HG03097 (cell line): ENCODE data around the gene TNNC1.

Experiments used
- ATAC-seq: cut with Tn5 transposase; IDR thresholded peaks from one replicate; pipeline ENCODE4 v1.9.1; 2021; ENCODE audit not compliant: unreplicated experiment, low FRiP score

Gene TNNC1

DNA sequence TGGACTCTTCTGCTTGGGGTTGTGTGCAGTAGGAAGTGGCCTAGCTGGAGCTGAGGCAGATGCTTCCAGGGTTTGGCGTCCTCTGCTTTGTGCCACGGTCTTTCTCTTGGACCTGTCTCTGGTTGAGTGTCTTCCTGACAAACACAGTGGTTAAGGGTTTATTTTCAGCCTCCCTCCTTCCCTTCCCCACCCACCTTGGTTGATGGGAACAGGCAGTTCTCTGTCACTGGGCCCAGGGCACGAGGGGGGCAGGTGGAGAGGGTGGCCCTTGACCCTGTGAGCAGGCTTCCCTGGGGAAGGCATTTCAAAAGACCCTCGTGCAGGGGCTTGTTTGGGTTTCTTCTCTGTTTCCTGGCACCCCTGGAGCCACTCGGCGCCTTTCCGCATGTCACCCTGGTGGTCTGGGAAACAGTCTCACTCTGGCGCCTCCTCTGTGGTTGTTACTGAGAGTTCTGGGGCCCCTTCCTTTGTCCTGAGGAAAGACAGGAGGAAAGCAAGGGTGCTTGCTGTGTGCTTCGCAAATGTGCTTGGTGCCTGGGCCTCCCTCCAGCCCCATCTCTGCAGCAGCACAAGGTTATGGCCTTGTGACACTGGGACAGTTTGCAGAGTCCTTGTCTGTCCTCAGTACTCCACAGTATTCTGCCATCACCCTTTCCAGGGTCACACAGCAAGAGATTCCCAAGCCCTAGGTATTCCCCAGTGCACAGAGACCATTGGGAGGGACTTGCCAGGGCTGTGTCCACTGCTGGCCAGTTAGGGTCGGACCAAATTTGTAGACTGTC lies 31.0 kb upstream of the TNNC1 start:
- no peak for ATAC-seq

DNA sequence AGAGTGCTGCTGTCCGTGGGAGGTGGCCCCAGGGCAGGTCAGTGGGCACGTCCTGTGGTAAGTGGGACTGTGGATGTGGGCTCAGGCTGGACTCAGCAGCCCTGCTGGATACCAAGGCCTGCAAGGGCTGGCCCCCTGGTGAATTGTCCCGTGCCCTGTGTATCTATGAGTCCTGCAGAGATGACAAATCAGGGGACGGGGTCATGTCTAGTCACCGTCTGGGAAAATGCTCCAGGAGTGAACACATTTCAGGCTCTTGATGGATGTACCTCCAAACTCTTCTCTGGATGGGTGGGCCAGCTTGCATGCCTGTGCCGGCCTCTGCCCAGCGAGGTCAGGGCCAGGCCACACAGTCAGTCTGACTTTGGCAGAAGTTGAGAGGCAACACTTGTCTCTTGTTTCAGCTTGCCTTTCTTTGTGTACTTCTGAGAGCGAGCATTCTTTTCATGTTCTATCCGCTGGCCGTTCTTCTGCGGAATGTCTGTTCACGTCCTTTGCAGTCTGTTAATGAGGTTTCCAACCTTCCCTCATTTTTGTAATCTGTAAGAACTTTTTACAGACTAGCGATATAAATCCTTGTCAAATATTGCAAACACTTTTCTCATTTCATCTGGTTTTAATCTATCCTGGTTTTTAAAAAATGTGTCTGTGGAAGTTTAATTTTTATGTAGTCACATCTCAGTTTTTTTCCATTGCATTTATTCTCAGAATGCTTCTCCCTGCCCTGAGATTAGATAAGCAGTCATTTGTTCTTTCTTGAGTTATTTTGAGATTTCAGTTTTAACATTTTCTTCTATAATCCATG lies 29.9 kb upstream of the TNNC1 start:
- ATAC-seq = no peak

DNA sequence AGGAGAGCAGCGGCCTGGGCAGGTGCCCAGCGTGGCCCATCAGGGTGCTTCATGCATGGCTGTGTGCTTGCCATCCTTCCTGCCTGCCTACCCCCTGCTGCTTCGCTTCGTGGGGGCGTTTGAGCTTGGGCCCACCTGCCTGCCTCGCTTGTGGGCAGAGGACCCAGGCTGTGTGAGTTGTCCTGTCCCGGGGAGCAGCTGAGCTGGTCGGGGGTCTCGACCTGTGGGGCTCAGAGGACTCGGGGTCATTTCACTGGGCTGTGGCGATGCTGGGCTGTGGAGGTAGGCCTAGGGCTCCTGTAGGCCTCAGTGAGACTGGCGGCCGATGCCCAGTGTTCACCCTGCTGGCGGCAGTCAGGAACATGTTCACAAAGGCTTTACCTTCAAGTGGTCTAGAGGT lies 29.2 kb upstream of the TNNC1 start:
- ATAC-seq = no peak

DNA sequence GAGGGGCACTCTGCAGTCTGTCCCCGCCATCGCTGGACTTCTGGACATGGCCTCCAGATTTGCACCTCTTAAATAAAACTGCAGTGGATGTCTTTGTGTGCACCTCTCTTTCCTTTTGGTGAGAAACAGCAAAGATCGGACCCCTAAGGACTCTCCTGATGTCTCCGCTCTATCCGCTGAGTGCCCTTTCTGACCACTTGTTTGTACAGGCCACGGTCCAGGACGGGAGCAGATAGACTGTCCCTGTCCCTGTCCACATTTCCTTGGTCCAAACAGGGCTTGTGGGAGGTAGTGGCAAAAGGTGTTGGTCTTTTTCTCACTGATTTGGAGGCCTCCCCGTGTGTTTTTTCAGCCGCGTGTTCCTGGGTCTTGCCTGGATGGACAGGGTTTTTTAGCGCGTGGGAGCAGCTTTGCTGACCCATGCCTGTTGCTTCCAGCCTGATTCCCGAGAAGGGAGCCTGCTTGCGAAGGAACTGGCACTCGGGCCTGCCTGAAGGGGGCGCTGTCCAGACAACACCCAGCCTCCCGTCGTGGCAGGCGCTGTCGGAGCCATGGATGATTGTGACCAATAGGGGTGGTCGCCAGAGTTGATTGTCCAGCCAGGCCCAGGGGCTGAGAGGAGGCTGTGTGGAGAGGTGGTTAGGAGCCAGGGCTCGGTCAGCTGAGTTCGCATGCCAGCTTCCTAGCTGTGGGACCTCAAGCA lies 28.1 kb upstream of the TNNC1 start:
- ATAC-seq = no peak

DNA sequence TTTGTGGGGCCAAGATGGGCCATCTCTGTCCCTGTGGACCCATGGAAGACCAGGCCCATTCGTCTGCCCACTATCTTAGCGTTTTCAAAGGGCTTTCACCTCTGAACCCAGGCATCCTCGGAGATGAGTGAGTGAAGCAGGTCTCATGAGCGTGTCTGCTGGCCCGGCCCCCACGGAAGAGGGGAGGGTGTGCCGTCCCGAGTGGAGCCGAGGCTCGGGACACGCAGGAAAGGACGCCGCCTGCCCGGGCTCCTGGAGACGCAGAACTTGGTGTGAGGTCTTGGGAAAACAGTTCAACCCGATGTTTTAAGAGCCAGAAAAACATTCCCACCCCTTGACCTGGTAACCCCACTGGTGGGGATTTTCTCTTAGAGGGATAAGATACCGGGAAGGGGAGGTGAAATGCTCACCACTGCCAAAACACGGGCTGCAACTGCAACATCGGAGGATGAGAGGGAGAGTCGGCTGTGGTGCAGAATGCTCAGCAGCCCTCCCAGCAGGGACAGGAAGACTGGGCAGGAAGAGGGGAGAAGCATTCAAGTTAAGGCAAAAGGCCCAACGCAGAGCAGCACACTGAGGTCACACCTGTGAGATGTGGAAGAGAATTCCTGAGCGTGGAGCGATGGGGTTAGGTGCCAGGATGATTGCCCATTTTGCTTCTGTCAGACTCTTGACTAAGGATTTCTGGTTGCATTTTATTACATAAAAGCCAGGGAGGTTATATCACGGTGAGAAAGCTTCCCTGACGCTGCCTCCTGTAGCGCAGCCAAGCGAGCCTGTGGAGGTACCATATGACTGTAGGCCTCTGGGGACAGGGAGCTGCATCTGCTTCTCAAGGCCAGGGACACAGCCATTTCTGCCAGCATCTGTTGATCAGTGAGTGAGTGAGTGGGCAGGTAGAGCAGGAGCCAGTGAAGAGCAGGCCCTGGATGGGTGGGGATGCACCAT lies 27.2 kb upstream of the TNNC1 start:
- no peak for ATAC-seq

DNA sequence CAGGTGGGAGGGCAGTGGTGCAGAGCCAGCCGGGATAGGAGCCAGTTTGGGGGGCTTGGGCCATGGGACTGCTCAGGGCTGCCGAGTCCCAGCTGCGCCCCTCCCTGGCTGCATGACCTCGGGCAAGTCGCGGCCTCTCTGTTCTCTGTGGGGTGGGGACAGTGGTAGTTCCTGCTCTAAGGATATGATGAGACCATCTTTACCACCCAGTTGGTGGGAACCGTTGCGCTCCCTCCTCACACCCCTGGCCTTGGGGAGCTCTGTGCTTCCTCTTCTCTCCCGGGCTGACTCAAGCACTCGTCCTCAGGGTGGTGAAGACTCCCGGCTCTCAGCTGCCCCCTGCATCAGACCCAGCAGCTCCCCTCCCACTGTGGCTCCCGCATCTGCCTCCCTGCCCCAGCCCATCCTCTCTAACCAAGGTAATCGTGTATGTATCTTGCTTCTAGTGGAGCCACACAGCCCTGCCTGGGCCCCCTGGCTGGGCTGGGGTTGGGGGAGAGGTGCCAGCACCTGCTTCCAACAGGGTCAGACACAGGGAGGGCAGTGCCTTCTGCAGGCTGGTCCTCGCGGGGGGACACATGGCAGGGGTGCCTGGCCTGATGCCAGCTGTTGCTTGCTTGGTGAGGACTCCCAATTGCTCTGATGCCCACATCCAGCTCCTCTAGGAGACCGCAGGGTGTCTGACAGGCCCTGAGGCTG lies 26.2 kb upstream of the TNNC1 start:
- ATAC-seq = no peak

DNA sequence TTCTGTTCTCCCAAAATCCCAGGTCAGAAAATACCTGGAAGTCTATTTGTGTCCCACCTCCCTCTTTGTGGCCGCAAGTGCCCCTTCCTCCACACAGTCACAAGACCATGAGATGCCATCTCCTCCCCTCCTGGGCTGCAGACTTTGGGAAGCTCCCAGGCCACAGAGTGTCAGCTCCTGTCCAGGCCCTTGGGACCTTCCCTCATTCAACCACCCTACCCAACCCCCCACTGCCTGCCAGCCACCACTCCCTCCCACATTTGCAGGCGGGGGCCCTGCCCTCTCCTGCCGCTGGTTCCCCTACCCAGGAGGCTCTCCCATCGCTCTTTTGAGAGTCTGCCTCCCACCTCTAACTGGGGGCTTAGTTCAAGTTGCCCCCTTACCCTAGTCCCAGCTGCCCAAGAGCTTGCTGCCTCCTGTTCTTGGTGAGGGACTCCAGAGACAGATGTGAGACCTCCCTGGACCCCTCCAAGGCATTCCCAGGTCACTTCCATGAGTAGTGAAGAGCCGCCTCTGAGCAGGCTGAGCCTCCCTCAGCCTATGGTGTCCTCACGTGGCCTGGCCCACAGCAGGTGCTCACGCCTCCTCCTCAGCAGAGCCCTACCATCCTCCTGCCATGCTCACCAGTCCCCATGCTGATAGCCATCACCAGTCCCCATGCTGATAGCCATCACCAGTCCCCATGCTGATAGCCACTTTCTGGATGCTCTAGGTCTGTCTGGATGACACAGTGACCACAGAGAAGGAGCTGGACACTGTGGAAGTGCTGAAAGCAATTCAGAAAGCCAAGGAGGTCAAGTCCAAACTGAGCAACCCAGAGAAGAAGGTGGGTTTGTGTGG lies 25.4 kb upstream of the TNNC1 start:
- no peak for ATAC-seq

DNA sequence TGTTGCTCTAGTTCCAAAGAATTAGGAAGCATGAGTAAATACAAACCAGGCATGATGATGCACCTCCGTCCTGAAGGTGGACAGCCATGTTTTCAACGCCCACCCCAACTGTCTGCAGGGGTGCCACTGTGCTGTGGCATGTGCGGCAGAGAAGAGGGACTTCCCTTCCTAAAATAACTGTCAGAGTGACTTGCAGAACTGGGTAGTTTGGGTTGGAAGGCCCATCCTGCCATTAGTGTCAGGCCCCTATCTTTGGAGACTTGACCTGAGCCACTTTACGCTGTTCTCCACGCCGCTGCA lies 23.9 kb upstream of the TNNC1 start:
- ATAC-seq = no peak

DNA sequence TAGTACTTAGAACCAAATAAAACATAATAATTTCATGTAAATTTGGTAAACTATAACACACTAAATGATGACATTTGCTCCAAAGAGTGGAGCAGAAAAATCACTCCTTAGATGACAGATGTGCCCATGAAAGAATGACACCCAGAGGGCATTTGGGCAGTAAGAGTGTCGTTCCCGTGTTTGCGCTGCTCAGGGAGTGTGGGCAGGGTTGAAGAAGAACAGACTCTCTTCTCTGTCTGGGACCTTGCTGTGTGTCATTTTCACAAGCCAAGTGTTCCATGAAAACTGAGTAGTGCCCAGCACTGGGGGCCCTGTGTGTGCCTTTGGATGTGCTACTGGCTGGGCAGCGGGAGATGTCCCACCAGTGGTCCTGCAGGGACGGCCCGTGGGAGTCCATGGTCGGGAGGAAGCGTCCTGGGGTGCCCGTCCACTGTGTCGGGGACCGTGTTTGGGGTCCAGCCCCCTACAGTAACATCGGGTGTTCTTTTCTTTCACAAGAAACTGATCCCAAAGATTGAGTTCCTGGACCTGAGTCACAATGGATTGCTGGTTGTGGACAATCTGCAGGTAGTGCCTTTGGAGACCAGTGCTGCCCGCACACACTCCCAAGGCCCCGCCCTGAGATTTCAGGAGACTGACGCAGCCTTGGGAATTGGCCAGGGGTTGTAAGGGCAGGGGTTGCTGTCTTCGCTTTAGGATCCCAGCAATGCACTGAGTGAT lies 23.4 kb upstream of the TNNC1 start:
- no peak for ATAC-seq

DNA sequence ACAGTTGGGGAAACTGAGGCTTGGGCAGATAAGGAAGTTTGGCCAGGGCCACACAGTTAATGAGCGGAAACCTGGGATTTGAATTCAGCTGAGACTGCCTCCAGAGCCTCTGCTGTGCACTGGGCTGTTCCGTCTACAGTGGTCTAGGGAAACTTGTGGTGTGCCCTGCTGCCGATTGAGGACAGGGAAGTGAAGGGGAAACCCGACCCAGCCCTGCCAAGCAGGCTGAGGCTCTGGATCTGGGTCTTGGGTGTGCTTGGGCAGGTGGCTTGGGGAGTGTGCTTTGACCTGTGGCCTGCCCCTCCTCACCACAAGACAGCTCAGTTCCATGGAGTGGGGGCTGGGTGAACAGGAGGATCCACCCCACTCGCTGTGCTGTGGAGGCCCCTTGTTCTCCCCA lies 19.2 kb upstream of the TNNC1 start:
- ATAC-seq = no peak

DNA sequence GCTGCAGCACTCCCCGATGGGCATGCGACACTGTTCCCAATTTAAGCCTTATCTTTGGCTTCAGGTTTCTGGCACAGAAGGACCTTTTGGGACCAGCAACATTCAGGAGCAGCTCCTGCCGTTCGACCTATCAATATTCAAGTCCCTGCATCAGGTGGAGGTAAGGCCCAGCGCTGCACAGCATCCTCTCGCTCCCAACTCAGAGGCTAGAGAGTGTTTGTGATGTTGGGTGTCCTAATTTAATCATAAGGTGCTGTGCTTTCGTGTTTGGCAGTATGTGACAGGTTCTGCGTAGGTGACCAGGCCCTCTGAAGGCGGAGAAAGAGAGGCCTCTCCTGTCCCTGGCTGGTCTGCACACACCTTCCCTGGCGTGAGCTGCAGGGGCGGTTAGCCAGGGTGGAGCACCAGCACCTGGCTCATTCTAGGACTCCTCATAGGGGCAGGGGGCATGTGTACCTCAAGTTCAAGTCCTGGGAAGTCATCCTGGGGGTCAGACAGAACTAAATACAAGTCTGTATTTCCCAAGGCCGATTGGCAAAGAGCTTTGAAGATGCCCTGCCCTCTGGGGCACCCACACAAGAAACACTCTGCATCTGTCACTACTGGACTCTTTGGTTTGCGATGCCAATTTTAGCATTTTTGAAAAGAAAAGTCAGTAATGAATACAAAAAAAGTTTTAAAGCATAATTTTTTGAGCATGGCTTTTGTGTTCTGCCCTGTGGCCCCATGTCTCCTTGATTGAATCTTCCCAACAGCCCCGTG lies 18.6 kb upstream of the TNNC1 start:
- no peak for ATAC-seq

DNA sequence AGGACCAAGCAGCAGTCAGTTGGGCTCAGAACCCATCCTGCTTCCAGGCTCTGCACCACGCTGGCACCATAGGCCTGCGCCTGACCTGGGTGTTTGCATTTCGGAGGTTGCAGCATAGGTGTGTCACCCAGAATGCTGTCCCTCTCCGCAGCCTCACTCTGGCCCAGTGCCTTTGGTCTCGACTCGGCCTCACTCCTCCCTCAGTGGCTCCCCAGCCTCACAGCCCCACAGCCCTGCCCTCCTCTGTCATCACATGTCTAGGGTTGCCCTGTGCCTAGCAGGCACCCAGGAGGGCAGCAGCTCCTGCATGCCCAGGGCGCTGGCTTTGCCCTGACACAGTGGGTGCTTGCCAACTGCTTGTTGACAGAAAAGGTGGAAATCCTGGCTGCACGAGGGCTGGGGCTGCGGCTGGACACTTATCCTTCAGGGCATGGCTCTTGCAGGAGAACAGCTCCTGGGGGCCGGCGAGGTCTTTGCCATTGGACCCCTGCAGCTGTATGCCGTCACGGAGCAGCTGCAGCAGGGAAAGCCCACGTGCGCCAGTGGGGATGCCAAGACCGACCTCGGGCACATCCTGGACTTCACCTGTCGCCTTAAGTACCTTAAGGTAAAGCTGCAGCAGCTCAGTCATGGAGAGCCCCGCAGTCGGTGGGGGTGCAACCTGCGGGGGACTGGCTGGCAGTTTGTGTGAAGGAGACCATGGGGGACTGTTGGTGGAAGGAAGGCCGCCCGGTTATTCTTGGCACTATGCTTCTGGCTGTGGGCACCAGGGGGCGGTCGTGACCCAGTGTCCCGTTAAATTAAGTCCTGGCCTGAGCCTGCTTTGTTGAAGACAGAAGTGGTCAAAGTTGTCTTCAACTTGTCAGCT lies 17.8 kb upstream of the TNNC1 start:
- ATAC-seq = no peak

DNA sequence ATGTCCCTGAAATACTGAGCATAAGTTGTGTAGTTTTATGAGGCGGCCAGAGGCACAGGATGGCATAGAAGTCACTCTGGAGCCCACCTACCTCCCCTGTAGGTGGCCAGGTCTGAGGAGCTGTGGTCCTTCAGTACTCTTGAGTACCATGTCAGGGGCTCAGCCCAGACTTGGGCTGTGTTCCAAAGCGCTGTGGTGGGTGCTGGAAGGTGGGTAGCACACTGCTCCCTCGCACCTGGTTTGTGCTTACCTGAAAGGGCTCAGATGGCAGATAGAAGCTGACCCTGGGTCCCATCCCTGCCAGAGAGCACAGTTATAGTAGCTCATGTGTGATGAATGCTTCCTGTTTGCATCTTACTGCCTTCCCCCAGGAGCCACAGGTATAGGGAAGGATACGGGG lies 17.1 kb upstream of the TNNC1 start:
- no peak for ATAC-seq

DNA sequence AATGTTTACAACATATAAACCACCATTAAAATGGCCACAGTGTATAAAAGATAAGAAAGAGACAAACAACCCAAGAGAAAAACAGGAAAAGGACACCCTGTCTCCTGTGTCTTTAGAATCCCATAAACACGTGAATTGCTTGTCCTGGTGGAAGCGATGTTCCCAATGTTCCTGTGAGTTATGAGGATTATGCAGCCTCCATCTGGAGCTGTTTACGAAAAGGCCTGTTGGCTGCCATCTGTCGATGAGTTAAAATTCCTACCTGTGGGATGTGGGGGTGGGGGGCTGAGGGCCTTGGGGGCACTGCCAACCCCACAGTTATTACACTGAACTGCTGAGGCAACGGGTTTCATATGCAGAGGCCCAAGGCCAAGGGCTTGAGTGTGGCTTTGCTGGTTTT lies 15.2 kb upstream of the TNNC1 start:
- ATAC-seq = no peak

DNA sequence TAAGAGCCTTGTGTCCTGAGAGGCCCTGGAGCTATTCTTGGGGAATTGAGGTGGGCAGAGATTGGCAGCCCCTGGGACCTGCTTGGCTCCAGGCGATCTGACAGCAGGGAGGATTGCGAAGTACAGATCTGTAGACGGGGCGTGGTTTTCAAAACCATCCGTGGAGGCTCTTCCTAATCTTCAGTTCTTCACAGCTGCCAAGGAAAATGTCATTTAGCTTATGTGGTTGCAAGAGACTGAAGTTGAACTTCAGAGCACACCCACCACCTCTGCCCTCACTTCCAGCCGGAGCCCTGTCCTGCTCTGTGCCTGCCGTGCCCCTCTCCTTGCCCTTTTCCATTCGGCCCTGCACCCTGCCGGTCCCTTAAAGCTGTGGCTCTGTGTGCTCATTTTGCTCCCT lies 14.5 kb upstream of the TNNC1 start:
- ATAC-seq = no peak

DNA sequence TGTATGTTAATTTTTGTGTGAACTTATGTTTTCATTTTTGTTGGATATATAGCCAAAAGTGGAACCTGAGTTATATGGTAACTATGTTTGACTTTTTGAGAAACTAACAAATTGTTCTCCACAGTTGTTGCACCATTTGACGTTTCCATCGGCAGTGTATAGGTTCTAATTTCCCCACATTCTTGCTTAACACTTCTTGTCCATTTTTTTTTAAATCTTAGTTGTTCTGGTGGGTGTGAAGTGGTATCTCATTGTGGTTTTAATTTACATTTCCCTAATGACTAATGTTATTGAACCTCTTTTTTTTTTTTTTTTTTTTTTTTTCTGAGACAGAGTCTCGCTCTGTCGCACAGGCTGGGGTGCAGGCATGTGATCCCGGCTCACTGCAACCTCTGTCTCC lies 9.6 kb upstream of the TNNC1 start:
- ATAC-seq = no peak

DNA sequence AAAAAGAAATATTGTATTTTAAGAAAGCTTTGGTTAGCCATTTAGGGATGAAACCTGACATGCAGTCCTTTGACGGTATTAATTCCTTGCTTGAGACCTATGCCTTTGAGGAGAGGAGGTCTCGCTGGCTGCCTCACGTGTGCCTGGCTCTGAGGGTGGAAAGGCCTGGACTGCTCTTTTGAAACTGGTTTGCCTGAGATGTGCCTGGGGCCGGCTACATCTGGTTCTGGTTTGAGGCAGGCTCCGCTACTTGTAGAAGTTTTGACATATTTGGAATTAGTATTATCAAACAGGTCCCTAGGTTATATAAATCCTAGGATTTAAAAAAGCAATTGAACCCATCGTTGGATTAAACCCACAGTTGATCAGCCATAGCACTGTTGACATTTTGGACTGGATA lies 8.0 kb upstream of the TNNC1 start:
- ATAC-seq = no peak
